ENCODE data around the gene FASTKD3. TPM values are rescaled to one million over a fixed set of nuclear protein-coding genes. Genes with fewer than 3 reads are reported as not detected.

Gene FASTKD3
- total and polyA plus RNA-seq, 9 donors, result 4.9 to 11.6 (median 7.2) TPM

DNA sequence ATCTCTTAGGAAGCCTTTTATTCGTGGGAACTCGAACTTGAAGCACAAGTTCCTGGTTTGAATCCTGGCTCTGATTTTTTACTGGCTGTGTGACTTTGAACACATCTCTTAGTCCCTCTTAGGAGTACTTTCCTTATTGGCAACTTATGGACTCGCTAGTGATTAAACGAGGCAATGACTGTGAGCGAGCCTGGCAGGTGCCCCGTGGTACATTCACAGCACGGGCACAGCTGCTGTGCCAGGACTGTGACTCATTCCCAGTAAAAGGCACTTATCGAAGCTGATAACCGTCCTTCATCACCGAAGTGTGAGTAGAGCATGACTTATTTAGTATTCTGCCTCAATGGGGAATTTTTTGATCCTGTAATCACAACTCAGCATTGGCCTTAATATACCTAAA, 40.6 kb downstream of the FASTKD3 start:
- DNase-seq, result no peak
- TF ChIP-seq EP300 (IDR thresholded peaks at IDR 0.05), result no peak
- TF ChIP-seq, protein P1, sequence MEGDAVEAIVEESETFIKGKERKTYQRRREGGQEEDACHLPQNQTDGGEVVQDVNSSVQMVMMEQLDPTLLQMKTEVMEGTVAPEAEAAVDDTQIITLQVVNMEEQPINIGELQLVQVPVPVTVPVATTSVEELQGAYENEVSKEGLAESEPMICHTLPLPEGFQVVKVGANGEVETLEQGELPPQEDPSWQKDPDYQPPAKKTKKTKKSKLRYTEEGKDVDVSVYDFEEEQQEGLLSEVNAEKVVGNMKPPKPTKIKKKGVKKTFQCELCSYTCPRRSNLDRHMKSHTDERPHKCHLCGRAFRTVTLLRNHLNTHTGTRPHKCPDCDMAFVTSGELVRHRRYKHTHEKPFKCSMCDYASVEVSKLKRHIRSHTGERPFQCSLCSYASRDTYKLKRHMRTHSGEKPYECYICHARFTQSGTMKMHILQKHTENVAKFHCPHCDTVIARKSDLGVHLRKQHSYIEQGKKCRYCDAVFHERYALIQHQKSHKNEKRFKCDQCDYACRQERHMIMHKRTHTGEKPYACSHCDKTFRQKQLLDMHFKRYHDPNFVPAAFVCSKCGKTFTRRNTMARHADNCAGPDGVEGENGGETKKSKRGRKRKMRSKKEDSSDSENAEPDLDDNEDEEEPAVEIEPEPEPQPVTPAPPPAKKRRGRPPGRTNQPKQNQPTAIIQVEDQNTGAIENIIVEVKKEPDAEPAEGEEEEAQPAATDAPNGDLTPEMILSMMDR (IDR thresholded peaks at IDR 0.05), result no peak
- TF ChIP-seq POLR2A (IDR thresholded peaks at IDR 0.05), result no peak
- no peaks in the 10 kb centered on the region for H3K9me3 ChIP-seq
- no peak overlapping the region for H3K27ac ChIP-seq
- no peaks in the 10 kb centered on the region for H3K36me3 ChIP-seq
- H3K27me3 ChIP-seq, result no peaks in the 10 kb centered on the region
- intact Hi-C loops (cut with DNase I), result no loop called here
- H3K4me3 ChIP-seq, result no peak overlapping the region
- 77 to 88% (median 87%) methylated on average over 10 of the region's 10 CpGs for WGBS, 3 donors
- H3K4me1 ChIP-seq (ENCODE audit: insufficient read depth), result no peaks in the 10 kb centered on the region

DNA sequence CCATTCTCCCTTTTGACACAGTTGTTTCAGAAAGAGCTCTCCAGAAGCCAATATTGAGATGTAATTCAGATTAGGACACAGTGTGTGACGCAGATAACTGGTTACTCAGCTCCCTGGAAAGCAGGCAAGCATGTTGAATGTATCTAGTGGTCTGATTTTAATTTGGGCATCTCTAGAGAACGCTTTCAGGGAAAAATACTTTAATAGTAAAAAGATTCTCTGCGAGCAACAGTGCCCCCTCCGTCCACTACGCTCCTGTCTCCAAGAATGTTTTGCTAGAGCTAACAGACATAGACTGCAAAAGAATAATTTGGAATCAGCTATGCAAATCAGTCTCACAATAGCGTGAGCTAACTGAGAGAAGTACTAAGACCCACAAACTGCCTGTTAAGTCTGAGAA, 41.2 kb downstream of the FASTKD3 start:
- intact Hi-C loops (cut with DNase I), result no loop called here
- no peaks in the 10 kb centered on the region for H3K9me3 ChIP-seq
- H3K36me3 ChIP-seq, result no peaks in the 10 kb centered on the region
- 57 to 71% (median 70%) methylated on average over 6 of the region's 6 CpGs for whole genome bisulfite sequencing, 3 donors
- DNase-seq, result no peak
- no peak overlapping the region for H3K27ac ChIP-seq
- TF ChIP-seq, protein P1 (IDR thresholded peaks at IDR 0.05), result no peak
- TF ChIP-seq EP300 (IDR thresholded peaks at IDR 0.05) (no peak), POLR2A (IDR thresholded peaks at IDR 0.05) (no peak)
- H3K27me3 ChIP-seq, result no peaks in the 10 kb centered on the region
- no peaks in the 10 kb centered on the region for H3K4me1 ChIP-seq (ENCODE audit: insufficient read depth)
- no peak overlapping the region for H3K4me3 ChIP-seq

DNA sequence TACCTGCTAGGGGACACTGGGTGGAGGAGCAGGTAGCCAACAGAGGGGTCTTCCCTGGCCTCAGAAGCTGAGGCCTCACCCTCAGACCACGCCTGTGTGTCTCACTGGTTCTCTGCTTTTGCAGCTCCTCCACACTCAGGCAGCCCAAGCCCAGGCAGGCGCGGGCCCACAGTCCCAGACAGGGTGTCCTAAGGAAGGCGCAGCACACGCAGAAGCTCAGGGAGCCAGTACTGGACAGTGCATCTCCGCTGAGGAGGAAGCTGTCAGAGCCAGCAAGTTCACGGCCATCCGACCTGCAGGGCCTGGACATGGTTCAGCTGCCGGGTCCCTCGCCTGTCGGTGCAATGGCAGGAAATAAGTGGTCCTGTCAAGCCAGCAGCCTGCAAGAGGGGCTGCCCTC, 43.2 kb downstream of the FASTKD3 start:
- WGBS, 3 donors, result 57 to 81% (median 76%) methylated on average over 8 to 11 of the region's 11 CpGs
- Histone ChIP-seq H3K36me3 (no peaks in the 10 kb centered on the region), H3K27ac (no peak overlapping the region), H3K27me3 (no peaks in the 10 kb centered on the region), H3K9me3 (no peaks in the 10 kb centered on the region), H3K4me1 (ENCODE audit: insufficient read depth) (no peaks in the 10 kb centered on the region), H3K4me3 (no peak overlapping the region)
- no peak for DNase-seq
- TF ChIP-seq EP300 (IDR thresholded peaks at IDR 0.05) (no peak), POLR2A (IDR thresholded peaks at IDR 0.05) (no peak)
- TF ChIP-seq, protein P1 (IDR thresholded peaks at IDR 0.05), result no peak
- intact Hi-C loops (cut with DNase I), result no loop called here

DNA sequence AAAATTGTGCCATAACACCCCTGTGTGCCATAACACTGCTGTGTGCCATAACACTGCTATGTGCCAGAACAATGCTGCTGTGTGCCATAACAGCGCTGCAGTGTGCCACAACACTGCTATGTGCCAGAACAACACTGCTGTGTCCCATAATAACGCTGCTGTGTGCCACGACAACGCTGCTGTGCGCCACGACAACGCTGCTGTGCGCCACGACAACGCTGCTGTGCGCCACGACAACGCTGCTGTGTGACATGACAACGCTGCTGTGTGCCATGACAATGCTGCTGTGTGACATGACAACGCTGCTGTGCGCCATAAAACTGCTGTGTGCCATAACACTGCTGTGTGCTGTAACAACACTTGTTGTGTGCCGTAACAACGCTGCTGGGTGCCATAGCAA, 43.8 kb downstream of the FASTKD3 start:
- TF ChIP-seq, protein P1 (IDR thresholded peaks at IDR 0.05), result no peak
- TF ChIP-seq POLR2A (IDR thresholded peaks at IDR 0.05), result no peak
- TF ChIP-seq EP300 (IDR thresholded peaks at IDR 0.05), result no peak
- 90 to 96% (median 93%) methylated on average over 18 of the region's 18 CpGs for WGBS, 3 donors
- H3K9me3 ChIP-seq, result no peaks in the 10 kb centered on the region
- no peak for DNase-seq
- intact Hi-C loops (cut with DNase I), result no loop called here
- H3K36me3 ChIP-seq, result no peaks in the 10 kb centered on the region
- H3K4me1 ChIP-seq (ENCODE audit: insufficient read depth), result no peaks in the 10 kb centered on the region
- H3K27me3 ChIP-seq, result no peaks in the 10 kb centered on the region
- no peak overlapping the region for H3K4me3 ChIP-seq
- no peak overlapping the region for H3K27ac ChIP-seq

DNA sequence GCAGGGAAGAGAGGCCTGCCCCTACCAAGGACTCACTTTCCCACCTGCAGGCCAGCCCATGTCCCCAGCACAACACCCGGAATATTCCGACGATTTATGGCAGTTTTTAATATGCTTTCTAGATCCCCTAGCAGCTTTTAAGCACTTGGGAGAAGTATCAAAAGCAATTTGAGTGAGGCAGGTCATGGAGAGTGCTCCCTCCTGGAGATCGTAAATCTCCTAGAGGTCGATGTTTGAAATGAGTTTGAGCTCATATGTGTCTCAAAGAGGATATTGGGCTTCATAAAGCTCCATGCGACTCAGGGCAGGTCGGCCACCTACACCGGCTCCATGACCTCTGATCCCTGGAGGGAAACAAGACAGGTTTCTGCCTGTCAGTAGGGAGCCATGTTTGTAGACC, 45.2 kb downstream of the FASTKD3 start:
- intact Hi-C loops (cut with DNase I), result no loop called here
- H3K4me1 ChIP-seq (ENCODE audit: insufficient read depth), result no peaks in the 10 kb centered on the region
- DNase-seq, result no peak
- TF ChIP-seq POLR2A (IDR thresholded peaks at IDR 0.05), result no peak
- TF ChIP-seq, protein P1 (IDR thresholded peaks at IDR 0.05), result no peak
- no peak for TF ChIP-seq EP300 (IDR thresholded peaks at IDR 0.05)
- no peaks in the 10 kb centered on the region for H3K36me3 ChIP-seq
- H3K27ac ChIP-seq, result no peak overlapping the region
- H3K27me3 ChIP-seq, result no peaks in the 10 kb centered on the region
- no peaks in the 10 kb centered on the region for H3K9me3 ChIP-seq
- no peak overlapping the region for H3K4me3 ChIP-seq
- WGBS, 3 donors, result 54 to 60% (median 59%) methylated on average over 8 of the region's 8 CpGs

Data from ovary (tissue), 9 donors.